GM21717 (cell line): Measurements from ENCODE around the gene MUC2.

Experiments used
- ATAC-seq: cut with Tn5 transposase; IDR thresholded peaks from one replicate; pipeline ENCODE4 v1.9.1; 2021; ENCODE audit warnings: mild to moderate bottlenecking, moderate library complexity; ENCODE audit not compliant: unreplicated experiment

Gene MUC2

GRCh38 chr11:1074244-1075221 is at the start of gene MUC2:
MUC2 (plus strand) TSS chr11:1074874.
- no peak for ATAC-seq

- ATAC-seq: no peak
Measured at GRCh38 chr11:1025410-1026162, 49.1 kb upstream of the MUC2 start.

GRCh38 chr11:1026163-1026450 is 48.6 kb upstream of the MUC2 start:
- no peak for ATAC-seq

GRCh38 chr11:1026641-1027482 is 47.8 kb upstream of the MUC2 start:
- no peak for ATAC-seq

- no peak for ATAC-seq
Measured at GRCh38 chr11:1027483-1028290, 47.0 kb upstream of the MUC2 start.

- no peak for ATAC-seq
Measured at GRCh38 chr11:1028291-1028540, 46.5 kb upstream of the MUC2 start.

- ATAC-seq: no peak
Measured at GRCh38 chr11:1028616-1029015, 46.1 kb upstream of the MUC2 start.

- ATAC-seq: no peak
Measured at GRCh38 chr11:1029051-1029450, 45.6 kb upstream of the MUC2 start.

- ATAC-seq: no peak
Measured at GRCh38 chr11:1029654-1030053, 45.0 kb upstream of the MUC2 start.

- ATAC-seq: no peak
Measured at GRCh38 chr11:1030086-1030485, 44.6 kb upstream of the MUC2 start.

GRCh38 chr11:1030556-1030955 is 44.1 kb upstream of the MUC2 start:
- no peak for ATAC-seq

- no peak for ATAC-seq
Measured at GRCh38 chr11:1031121-1031899, 43.4 kb upstream of the MUC2 start.

- no peak for ATAC-seq
Measured at GRCh38 chr11:1032310-1032891, 42.3 kb upstream of the MUC2 start.

GRCh38 chr11:1033016-1033798 is 41.5 kb upstream of the MUC2 start:
- ATAC-seq: no peak

- no peak for ATAC-seq
Measured at GRCh38 chr11:1034001-1034400, 40.7 kb upstream of the MUC2 start.

GRCh38 chr11:1034456-1035295 is 40.0 kb upstream of the MUC2 start:
- ATAC-seq: no peak

- ATAC-seq: no peak
Measured at GRCh38 chr11:1035577-1036283, 38.9 kb upstream of the MUC2 start.
